GM12878 (cell line): ENCODE results near the gene VPS45. TPM values are rescaled to one million over a fixed set of nuclear protein-coding genes. Genes with fewer than 3 reads are reported as not detected.

Experiments used
- ATF7 ChIP-seq: fragments of 450-650 bp; IDR thresholded peaks from 2 replicates; pipeline ENCODE4 v1.6.1; 2016; ENCODE audit warnings: low read depth, mild to moderate bottlenecking
- BACH1 ChIP-seq: fragments of 450-650 bp; IDR thresholded peaks from 2 replicates; pipeline ENCODE4 v1.6.1; 2017; ENCODE audit warnings: mild to moderate bottlenecking, borderline replicate concordance
- BCL11A ChIP-seq: IDR thresholded peaks from 2 replicates; pipeline ENCODE4 v1.6.1; 2011; ENCODE audit warnings: low read depth, low read length
- BMI1 ChIP-seq: fragments of 450-650 bp; IDR thresholded peaks from 2 replicates; pipeline ENCODE4 v1.6.1; 2016; ENCODE audit warnings: mild to moderate bottlenecking, moderate library complexity, borderline replicate concordance
- CBFB ChIP-seq: IDR thresholded peaks from 2 replicates; pipeline ENCODE4 v1.6.1; 2016; ENCODE audit warnings: antibody characterized with exemption, low read depth
- CEBPZ ChIP-seq: fragments of 150-350 bp; IDR thresholded peaks from 2 replicates; pipeline ENCODE4 v1.6.1; 2016; ENCODE audit warnings: low read depth, low read length
- DPF2 ChIP-seq: fragments of 450-650 bp; IDR thresholded peaks from 2 replicates; pipeline ENCODE4 v1.6.1; 2017; ENCODE audit warnings: mild to moderate bottlenecking
- FOS ChIP-seq: IDR thresholded peaks from 3 replicates; pipeline ENCODE4 v1.6.1; 2011; ENCODE audit warnings: borderline replicate concordance; ENCODE audit not compliant: insufficient read length; ENCODE audit errors: extremely low read depth
- FOXK2 ChIP-seq: fragments of 450-650 bp; IDR thresholded peaks from 2 replicates; pipeline ENCODE4 v1.6.1; 2017; ENCODE audit warnings: mild to moderate bottlenecking, moderate library complexity
- HDAC2 ChIP-seq: fragments of 200-600 bp; sonication (generic); IDR thresholded peaks from 2 replicates; pipeline ENCODE4 v1.6.1; 2017
- HDAC6 ChIP-seq: fragments of 200-600 bp; sonication (generic); IDR thresholded peaks from one replicate; pipeline ENCODE4 v1.8.0; 2017; ENCODE audit warnings: antibody characterized with exemption; ENCODE audit not compliant: unreplicated experiment
- IRF4 ChIP-seq: IDR thresholded peaks from 2 replicates; pipeline ENCODE4 v1.6.1; 2011; ENCODE audit warnings: low read depth, low read length
- JUND ChIP-seq: IDR thresholded peaks from 2 replicates; pipeline ENCODE4 v1.6.1; 2012; ENCODE audit warnings: low read depth, mild to moderate bottlenecking, low read length, improper control_type of control experiment, moderate library complexity
- MYB ChIP-seq: fragments of 150-350 bp; IDR thresholded peaks from 2 replicates; pipeline ENCODE4 v1.6.1; 2014; ENCODE audit warnings: mild to moderate bottlenecking, low read depth, low read length, borderline replicate concordance
- NBN ChIP-seq: fragments of 450-650 bp; IDR thresholded peaks from 2 replicates; pipeline ENCODE4 v1.6.1; 2016
- NR2C1 ChIP-seq: fragments of 450-650 bp; IDR thresholded peaks from 2 replicates; pipeline ENCODE4 v1.6.1; 2017; ENCODE audit warnings: antibody characterized with exemption, mild to moderate bottlenecking, moderate library complexity
- NR2C2 ChIP-seq: IDR thresholded peaks from 2 replicates; pipeline ENCODE4 v1.6.1; 2011; ENCODE audit warnings: borderline replicate concordance, low read depth; ENCODE audit not compliant: control insufficient read depth, insufficient read length
- PAX8 ChIP-seq: fragments of 450-650 bp; IDR thresholded peaks from 2 replicates; pipeline ENCODE4 v1.6.1; 2017; ENCODE audit warnings: mild to moderate bottlenecking, moderate library complexity
- POU2F2 ChIP-seq: IDR thresholded peaks from 3 replicates; pipeline ENCODE4 v1.6.1; 2011; ENCODE audit warnings: low read depth, mild to moderate bottlenecking, low read length, borderline replicate concordance
- RB1 ChIP-seq: fragments of 450-650 bp; formaldehyde crosslinking; IDR thresholded peaks from 2 replicates; pipeline ENCODE4 v1.6.1; 2017; ENCODE audit warnings: mild to moderate bottlenecking, borderline replicate concordance
- SMAD1 ChIP-seq: fragments of 450-650 bp; IDR thresholded peaks from 2 replicates; pipeline ENCODE4 v1.6.1; 2018; ENCODE audit warnings: mild to moderate bottlenecking, low read depth; ENCODE audit not compliant: partially characterized antibody
- SMC3 ChIP-seq: IDR thresholded peaks from 2 replicates; pipeline ENCODE4 v1.6.1; 2011; ENCODE audit warnings: low read length, improper control_type of control experiment, borderline replicate concordance
- SP1 ChIP-seq: IDR thresholded peaks from one replicate; pipeline ENCODE4 v1.6.1; 2011; ENCODE audit warnings: low read depth, low read length
- SPI1 ChIP-seq: IDR thresholded peaks from 2 replicates; pipeline ENCODE4 v1.6.1; 2011; ENCODE audit warnings: low read depth, mild to moderate bottlenecking, low read length, moderate library complexity, borderline replicate concordance; ENCODE audit not compliant: insufficient read depth
- SREBF1 ChIP-seq: IDR thresholded peaks from 2 replicates; pipeline ENCODE4 v1.6.1; 2012; ENCODE audit warnings: mild to moderate bottlenecking, low read length
- USF1 ChIP-seq: IDR thresholded peaks from 2 replicates; pipeline ENCODE4 v1.6.1; 2011; ENCODE audit warnings: borderline replicate concordance, low read depth, mild to moderate bottlenecking, moderate library complexity, mixed read lengths, low read length; ENCODE audit not compliant: insufficient read depth; ENCODE audit errors: extremely low read length
- USF2 ChIP-seq: IDR thresholded peaks from 2 replicates; pipeline ENCODE4 v1.6.1; 2011; ENCODE audit warnings: low read depth, low read length, improper control_type of control experiment, borderline replicate concordance
- ZZZ3 ChIP-seq: IDR thresholded peaks from 2 replicates; pipeline ENCODE4 v1.6.1; 2011; ENCODE audit warnings: low read depth; ENCODE audit not compliant: control insufficient read depth, insufficient read length
- polyA plus RNA-seq, 11 experiments: library from polyadenylated mRNA; depleted of rRNA in 4 of 11; unstranded in 6 of 11; stranded (reverse) in 5 of 11; fragments of >200 nt; fragmentation: Nextera tagmentation in 4 of 11; fragmentation: Illumina TruSeq in 1 of 11; extraction: Ambion mirVana in 4 of 11; extraction: Trizol in 1 of 11; gene quantifications; 1 replicate in 1 of 11; 2 replicates in 10 of 11; pipeline versions ENCODE4 v1.2.1 to v1.2.3, GENCODE V29; 2011 to 2016; ENCODE audit warnings: inconsistent platforms in 2 of 11, missing spikeins in 2 of 11, low read depth in 1 of 11
- total RNA-seq, 4 experiments: library from RNA; depleted of rRNA in 3 of 4; stranded (reverse); fragments of >200 nt in 3 of 4; fragmentation: Illumina TruSeq in 1 of 4; extraction: Trizol in 1 of 4; gene quantifications; 2 replicates each; pipeline versions ENCODE4 v1.2.1 to v1.2.3, GENCODE V29; 2013 to 2021

VPS45 gene
- total and polyA plus RNA-seq, 10 of the 15 experiments (the other 5 are each of a cell fraction or from before 2014, with no cell fraction given): 24.4 to 48.7 (median 34.5) TPM

GRCh38 chr1:150162862-150163706 is 95.5 kb downstream of the VPS45 start (continued):
- TF ChIP-seq SPI1: peak; percentile 35; the same call in 1 of the 2 replicates
- TF ChIP-seq RB1: no peak
- TF ChIP-seq CBFB: peak; percentile 58; the same call in 1 of the 2 replicates
- no peak for TF ChIP-seq CEBPZ
- peak; percentile 72 for TF ChIP-seq ATF7
- TF ChIP-seq BCL11A: peak; percentile 66
- TF ChIP-seq DPF2: 0 out of 2 replicates have a peak, but pooled peaks have one; percentile 9
- no peak for TF ChIP-seq JUND
- TF ChIP-seq ZZZ3: no peak
- TF ChIP-seq SMAD1: peak; percentile 75
- TF ChIP-seq HDAC2: no peak
- no peak for TF ChIP-seq FOS
- TF ChIP-seq NR2C1: no peak
- TF ChIP-seq BACH1: peak; percentile 38
- TF ChIP-seq BMI1: peak; percentile 53
- TF ChIP-seq NR2C2: no peak
- no peak for TF ChIP-seq FOXK2
- 0 out of 2 replicates have a peak, but pooled peaks have one; percentile 20 for TF ChIP-seq IRF4
- TF ChIP-seq PAX8: peak; percentile 66; the same call in 1 of the 2 replicates
- TF ChIP-seq USF2: peak; percentile 61; the same call in 1 of the 2 replicates
- TF ChIP-seq MYB: no peak
- TF ChIP-seq POU2F2: peak; percentile 73; the same call in 2 of the 3 replicates
- TF ChIP-seq USF1: peak; percentile 64
- TF ChIP-seq SREBF1: no peak
- TF ChIP-seq NBN: peak; percentile 95
- no peak for TF ChIP-seq HDAC6
- peak; percentile 11; the same call in 1 of the 2 replicates for TF ChIP-seq SMC3
- TF ChIP-seq SP1: peak; percentile 60
